ENCODE results near the gene DYNLRB1. TPM values are rescaled to one million over a fixed set of nuclear protein-coding genes. Genes with fewer than 3 reads are reported as not detected.

DYNLRB1 gene
- total and polyA plus RNA-seq, 2 donors (not counting 1 experiment from before 2014, with no cell fraction given), result 55.3 to 120 TPM

- no peak overlapping the region for H3K9ac ChIP-seq (ENCODE audit: low read length)
- DNase-seq (no peak), ATAC-seq (ENCODE audit: low read depth) (no peak)
- H3K36me3 ChIP-seq (replicated peaks in 1 of 2; ENCODE audit: control extremely low read depth in 1 of 2, control insufficient read depth in 1 of 2, extremely low read depth in 1 of 2, insufficient read depth in 2 of 2, low read length in 1 of 2), result peaks cover 7 to 36% of the 10 kb centered on the region in 2 experiments
- H3K79me2 ChIP-seq (ENCODE audit: control insufficient read depth, insufficient read depth, low read length), result no peaks in the 10 kb centered on the region
- no peak overlapping the region for H3K4me2 ChIP-seq (replicated peaks; ENCODE audit: low read depth, low read length, poor library complexity, severe bottlenecking)
- H2AFZ ChIP-seq (ENCODE audit: insufficient read depth, low read depth, low read length, poor library complexity, severe bottlenecking), result no peak overlapping the region
- ChIA-PET POLR2A (no interaction called here), CTCF (no interaction called here)
- no peak overlapping the region for H3K27ac ChIP-seq (ENCODE audit: low read length in 2 of 2)
- WGBS (ENCODE audit: insufficient coverage), result 100% methylated on average over 4 of the region's 5 CpGs
- intact Hi-C loops (cut with micrococcal nuclease), result no loop called here
- Mint-ChIP-seq H3K4me1 (peaks cover 17% of the 10 kb centered on the region), H3K4me3 (no peak overlapping the region), H3K27me3 (no peaks in the 10 kb centered on the region), H3K9me3 (ENCODE audit: insufficient read depth) (no peaks in the 10 kb centered on the region), H3K27ac (no peak overlapping the region)
- TF ChIP-seq CTCF (IDR thresholded peaks at IDR 0.05) (no peak), EZH2 (IDR thresholded peaks at IDR 0.05; ENCODE audit: borderline replicate concordance, insufficient read depth, low read depth, low read length, poor library complexity, severe bottlenecking) (no peak)
- no peaks in the 10 kb centered on the region for H4K20me1 ChIP-seq (ENCODE audit: control insufficient read depth, insufficient read depth, low read length, poor library complexity, severe bottlenecking)
- peaks cover 9 to 19% of the 10 kb centered on the region in 2 donors for H3K4me1 ChIP-seq (ENCODE audit: control insufficient read depth in 2 of 2, insufficient read depth in 2 of 2, low read length in 2 of 2)
- no peaks in the 10 kb centered on the region for H3K27me3 ChIP-seq (replicated peaks in 1 of 4; ENCODE audit: control extremely low read depth in 1 of 4, control insufficient read depth in 3 of 4, insufficient read depth in 4 of 4, low read length in 3 of 4)
- peaks cover 0 to 19% (median 12%) of the 10 kb centered on the region in 3 donors for H3K9me3 ChIP-seq (ENCODE audit: control extremely low read depth in 1 of 3, control insufficient read depth in 2 of 3, insufficient read depth in 1 of 3, low read length in 2 of 3)
- no peak overlapping the region for H3K4me3 ChIP-seq (ENCODE audit: control extremely low read depth in 1 of 5, extremely low read depth in 1 of 5, insufficient read depth in 1 of 5, low read depth in 2 of 5, low read length in 4 of 5)
Observed at GRCh38 chr20:34585019-34585418, 68.8 kb downstream of the DYNLRB1 start.

DNA sequence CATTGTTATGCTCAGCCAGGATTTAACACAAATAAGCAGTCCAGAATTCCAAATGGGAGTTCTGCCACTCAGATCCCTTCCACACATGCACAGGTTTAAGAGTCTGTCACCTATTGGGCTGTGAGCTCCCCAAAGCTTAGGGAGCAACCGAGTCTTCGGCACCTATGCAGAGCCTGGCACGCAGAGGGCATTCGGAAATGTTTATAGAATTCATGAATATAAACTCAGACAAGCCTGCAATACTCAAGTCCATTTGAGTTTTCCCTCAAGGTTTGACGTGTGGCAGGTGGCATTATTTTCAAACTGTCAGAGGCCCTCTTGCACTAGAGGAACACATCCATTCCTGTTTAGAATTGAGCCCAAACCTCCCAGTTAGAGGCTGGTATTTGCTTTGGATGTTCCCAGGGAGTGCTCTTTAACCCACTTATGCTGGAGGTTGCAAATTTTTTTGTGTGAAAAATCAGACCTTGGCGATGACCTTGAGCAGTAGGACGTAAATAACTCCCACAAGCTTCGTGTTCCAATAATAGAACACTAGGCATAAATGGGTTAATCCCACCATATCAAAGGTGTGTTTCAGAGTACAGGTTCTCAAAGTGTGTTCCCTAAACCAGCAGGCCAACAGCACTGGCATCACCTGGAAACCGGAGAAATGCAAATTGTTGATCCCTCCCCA, 70.4 kb downstream of the DYNLRB1 start:
- H2AFZ ChIP-seq (ENCODE audit: insufficient read depth, low read depth, low read length, poor library complexity, severe bottlenecking), result no peak overlapping the region
- ChIA-PET POLR2A (no interaction called here), CTCF (no interaction called here)
- no peaks in the 10 kb centered on the region for H4K20me1 ChIP-seq (ENCODE audit: control insufficient read depth, insufficient read depth, low read length, poor library complexity, severe bottlenecking)
- H3K4me3 Mint-ChIP-seq, result no peak overlapping the region
- no peak for ATAC-seq (ENCODE audit: low read depth)
- H3K27me3 Mint-ChIP-seq, result no peaks in the 10 kb centered on the region
- H3K27ac Mint-ChIP-seq, result no peak overlapping the region
- H3K36me3 ChIP-seq (replicated peaks in 1 of 2; ENCODE audit: control extremely low read depth in 1 of 2, control insufficient read depth in 1 of 2, extremely low read depth in 1 of 2, insufficient read depth in 2 of 2, low read length in 1 of 2), result peaks cover 7 to 24% of the 10 kb centered on the region in 2 experiments
- H3K9ac ChIP-seq (ENCODE audit: low read length), result no peak overlapping the region
- DNase-seq, result no peak
- WGBS (ENCODE audit: insufficient coverage), result 98% methylated on average over 5 of the region's 9 CpGs
- H3K9me3 ChIP-seq (ENCODE audit: control extremely low read depth in 1 of 3, control insufficient read depth in 2 of 3, insufficient read depth in 1 of 3, low read length in 2 of 3), result peaks cover 0 to 3% (median 0%) of the 10 kb centered on the region in 3 donors
- no peaks in the 10 kb centered on the region for H3K79me2 ChIP-seq (ENCODE audit: control insufficient read depth, insufficient read depth, low read length)
- H3K4me1 ChIP-seq (ENCODE audit: control insufficient read depth in 2 of 2, insufficient read depth in 2 of 2, low read length in 2 of 2), result peaks cover 0 to 3% of the 10 kb centered on the region in 2 donors
- H3K27ac ChIP-seq (ENCODE audit: low read length in 2 of 2), result no peak overlapping the region
- no peak for TF ChIP-seq CTCF (IDR thresholded peaks at IDR 0.05)
- no peak for TF ChIP-seq EZH2 (IDR thresholded peaks at IDR 0.05; ENCODE audit: borderline replicate concordance, insufficient read depth, low read depth, low read length, poor library complexity, severe bottlenecking)
- H3K9me3 Mint-ChIP-seq (ENCODE audit: insufficient read depth), result no peaks in the 10 kb centered on the region
- H3K4me3 ChIP-seq (ENCODE audit: control extremely low read depth in 1 of 5, extremely low read depth in 1 of 5, insufficient read depth in 1 of 5, low read depth in 2 of 5, low read length in 4 of 5), result no peak overlapping the region
- no peaks in the 10 kb centered on the region for H3K27me3 ChIP-seq (replicated peaks in 1 of 4; ENCODE audit: control extremely low read depth in 1 of 4, control insufficient read depth in 3 of 4, insufficient read depth in 4 of 4, low read length in 3 of 4)
- peaks cover 3% of the 10 kb centered on the region for H3K4me1 Mint-ChIP-seq
- no peak overlapping the region for H3K4me2 ChIP-seq (replicated peaks; ENCODE audit: low read depth, low read length, poor library complexity, severe bottlenecking)
- intact Hi-C loops (cut with micrococcal nuclease), result no loop called here

Data from B cell (primary cell).